Osteoblast (primary cell): Measurements from ENCODE around the gene TRIO. TPM values are rescaled to one million over a fixed set of nuclear protein-coding genes. Genes with fewer than 3 reads are reported as not detected.
A peak's percentile ranks its signal among the peaks of the same experiment; 100 is the strongest.

Experiments used
- DNase-seq: peaks from one replicate; pipeline ENCODE4 v3.0.0; 2011; ENCODE audit warnings: low spot score, mixed read lengths; ENCODE audit not compliant: insufficient read length; ENCODE audit errors: missing footprints
- H2AFZ ChIP-seq: 2 replicates; pipeline ENCODE4 v1.6.0; 2011; ENCODE audit warnings: mild to moderate bottlenecking, low read length
- H3K27ac ChIP-seq: 2 replicates; pipeline ENCODE4 v1.5.1; 2011; ENCODE audit warnings: mild to moderate bottlenecking, low read depth, low read length, moderate library complexity
- H3K27me3 ChIP-seq: 2 replicates; pipeline ENCODE4 v1.6.0; 2012; ENCODE audit warnings: mild to moderate bottlenecking, control low read depth, inconsistent platforms, low read length, moderate library complexity; ENCODE audit not compliant: insufficient read depth
- H3K36me3 ChIP-seq: 2 replicates; pipeline ENCODE4 v1.5.1; 2011; ENCODE audit warnings: mild to moderate bottlenecking, low read length, control low read depth, moderate library complexity; ENCODE audit not compliant: insufficient read depth
- H3K4me1 ChIP-seq: 2 replicates; pipeline ENCODE4 v1.5.1; 2011; ENCODE audit warnings: mild to moderate bottlenecking, low read length, control low read depth, moderate library complexity; ENCODE audit not compliant: insufficient read depth
- H3K4me2 ChIP-seq: 2 replicates; pipeline ENCODE4 v1.6.0; 2011; ENCODE audit warnings: mild to moderate bottlenecking, low read length; ENCODE audit not compliant: insufficient read depth
- H3K4me3 ChIP-seq: fragments of 200-600 bp; sonication (generic); 3 replicates; pipeline ENCODE4 v1.5.1; 2012; ENCODE audit warnings: mild to moderate bottlenecking, low read length, inconsistent platforms; ENCODE audit not compliant: insufficient read depth
- H3K79me2 ChIP-seq: 2 replicates; pipeline ENCODE4 v1.6.0; 2012; ENCODE audit warnings: mild to moderate bottlenecking, low read length, control low read depth, inconsistent platforms; ENCODE audit not compliant: insufficient read depth
- H3K9me3 ChIP-seq: 2 replicates; pipeline ENCODE4 v1.5.1; 2011; ENCODE audit warnings: low read depth, low read length, control low read depth
- H4K20me1 ChIP-seq: 2 replicates; pipeline ENCODE4 v1.6.0; 2012; ENCODE audit warnings: mild to moderate bottlenecking, low read length, control low read depth; ENCODE audit not compliant: insufficient read depth
- total RNA-seq: library from RNA; depleted of rRNA; stranded (reverse); fragments of >200 nt; gene quantifications from 2 replicates; pipeline ENCODE4 v1.2.3, GENCODE V29; 2012
- TF ChIP-seq, protein P1 (sequence below): IDR thresholded peaks from 2 replicates; pipeline ENCODE4 v1.5.1; 2011; ENCODE audit warnings: mild to moderate bottlenecking, low read depth, low read length, moderate library complexity; ENCODE audit errors: extremely low read depth

Gene TRIO
- total RNA-seq, 1 donor: 274 TPM

DNA sequence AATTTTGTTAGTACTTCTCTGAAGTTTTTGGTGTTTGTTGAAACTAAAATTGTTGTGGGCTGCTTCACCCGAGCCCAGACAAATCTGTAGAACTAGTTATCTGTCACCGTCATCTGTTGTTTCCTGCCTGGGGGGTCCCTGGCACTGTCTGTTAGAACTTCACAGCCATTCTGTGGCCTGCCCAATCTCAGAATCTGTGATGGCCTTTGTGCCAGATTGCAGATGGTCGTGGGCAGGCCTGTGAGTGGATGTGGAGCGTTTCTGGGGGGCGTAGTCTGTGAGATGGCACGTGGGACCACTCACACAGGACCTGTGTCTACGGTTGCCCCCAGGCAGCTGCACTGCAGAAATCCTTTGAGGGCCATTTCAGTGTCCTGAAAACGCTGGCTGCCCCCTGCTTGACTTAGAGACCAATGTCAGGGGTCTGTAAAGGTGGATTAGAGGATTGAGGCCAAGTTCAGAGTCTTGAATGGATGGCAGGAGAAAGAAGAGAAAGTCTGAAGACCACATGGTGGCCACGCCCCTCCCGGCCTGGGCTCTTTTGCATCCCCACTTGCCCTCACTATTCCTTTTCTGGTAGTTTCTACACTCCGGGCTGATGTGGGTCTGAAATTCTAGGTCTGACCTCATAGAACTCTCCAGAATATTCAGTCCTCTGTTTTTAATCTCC is 38.3 kb downstream of the TRIO start:
- H3K4me3 ChIP-seq: no peak overlapping the region
- no peaks in the 10 kb centered on the region for H3K36me3 ChIP-seq
- no peak overlapping the region for H3K4me2 ChIP-seq
- H3K27ac ChIP-seq: peak overlapping the region; percentile 91
- DNase-seq: no peak
- H3K27me3 ChIP-seq: no peaks in the 10 kb centered on the region
- TF ChIP-seq, protein P1, sequence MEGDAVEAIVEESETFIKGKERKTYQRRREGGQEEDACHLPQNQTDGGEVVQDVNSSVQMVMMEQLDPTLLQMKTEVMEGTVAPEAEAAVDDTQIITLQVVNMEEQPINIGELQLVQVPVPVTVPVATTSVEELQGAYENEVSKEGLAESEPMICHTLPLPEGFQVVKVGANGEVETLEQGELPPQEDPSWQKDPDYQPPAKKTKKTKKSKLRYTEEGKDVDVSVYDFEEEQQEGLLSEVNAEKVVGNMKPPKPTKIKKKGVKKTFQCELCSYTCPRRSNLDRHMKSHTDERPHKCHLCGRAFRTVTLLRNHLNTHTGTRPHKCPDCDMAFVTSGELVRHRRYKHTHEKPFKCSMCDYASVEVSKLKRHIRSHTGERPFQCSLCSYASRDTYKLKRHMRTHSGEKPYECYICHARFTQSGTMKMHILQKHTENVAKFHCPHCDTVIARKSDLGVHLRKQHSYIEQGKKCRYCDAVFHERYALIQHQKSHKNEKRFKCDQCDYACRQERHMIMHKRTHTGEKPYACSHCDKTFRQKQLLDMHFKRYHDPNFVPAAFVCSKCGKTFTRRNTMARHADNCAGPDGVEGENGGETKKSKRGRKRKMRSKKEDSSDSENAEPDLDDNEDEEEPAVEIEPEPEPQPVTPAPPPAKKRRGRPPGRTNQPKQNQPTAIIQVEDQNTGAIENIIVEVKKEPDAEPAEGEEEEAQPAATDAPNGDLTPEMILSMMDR: no peak
- H3K79me2 ChIP-seq: peaks cover 92% of the 10 kb centered on the region
- H3K9me3 ChIP-seq: no peaks in the 10 kb centered on the region
- peaks cover 82% of the 10 kb centered on the region for H3K4me1 ChIP-seq
- H4K20me1 ChIP-seq: peaks cover 17% of the 10 kb centered on the region
- H2AFZ ChIP-seq: no peak overlapping the region

DNA sequence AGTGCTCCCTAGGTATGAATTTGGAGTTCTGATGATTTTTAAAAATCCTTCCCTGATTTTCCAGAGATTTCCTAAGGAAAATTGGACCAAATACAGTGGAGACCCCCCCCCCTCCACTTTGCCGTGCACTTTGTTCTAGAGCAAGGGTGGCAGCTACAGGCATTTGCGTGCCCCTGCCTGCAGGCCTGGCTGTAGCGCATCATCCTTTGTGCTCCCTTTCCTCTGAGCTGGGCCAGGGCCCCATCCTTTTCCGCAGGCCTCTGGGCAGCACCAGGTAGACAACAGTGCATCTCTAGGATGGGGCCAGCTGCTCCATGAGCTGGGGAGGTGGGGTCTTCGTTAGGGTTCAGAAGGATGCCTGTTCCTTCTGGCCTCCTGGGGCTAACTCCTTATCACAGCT is 39.6 kb downstream of the TRIO start:
- H3K4me1 ChIP-seq: peaks cover 85% of the 10 kb centered on the region
- no peaks in the 10 kb centered on the region for H3K27me3 ChIP-seq
- no peak overlapping the region for H3K4me3 ChIP-seq
- peaks cover 92% of the 10 kb centered on the region for H3K79me2 ChIP-seq
- TF ChIP-seq, protein P1: no peak
- H3K9me3 ChIP-seq: no peaks in the 10 kb centered on the region
- no peak for DNase-seq
- peak overlapping the region; percentile 91 for H3K27ac ChIP-seq
- H2AFZ ChIP-seq: no peak overlapping the region
- H3K4me2 ChIP-seq: peak overlapping the region; percentile 59
- H3K36me3 ChIP-seq: no peaks in the 10 kb centered on the region
- peaks cover 11% of the 10 kb centered on the region for H4K20me1 ChIP-seq

DNA sequence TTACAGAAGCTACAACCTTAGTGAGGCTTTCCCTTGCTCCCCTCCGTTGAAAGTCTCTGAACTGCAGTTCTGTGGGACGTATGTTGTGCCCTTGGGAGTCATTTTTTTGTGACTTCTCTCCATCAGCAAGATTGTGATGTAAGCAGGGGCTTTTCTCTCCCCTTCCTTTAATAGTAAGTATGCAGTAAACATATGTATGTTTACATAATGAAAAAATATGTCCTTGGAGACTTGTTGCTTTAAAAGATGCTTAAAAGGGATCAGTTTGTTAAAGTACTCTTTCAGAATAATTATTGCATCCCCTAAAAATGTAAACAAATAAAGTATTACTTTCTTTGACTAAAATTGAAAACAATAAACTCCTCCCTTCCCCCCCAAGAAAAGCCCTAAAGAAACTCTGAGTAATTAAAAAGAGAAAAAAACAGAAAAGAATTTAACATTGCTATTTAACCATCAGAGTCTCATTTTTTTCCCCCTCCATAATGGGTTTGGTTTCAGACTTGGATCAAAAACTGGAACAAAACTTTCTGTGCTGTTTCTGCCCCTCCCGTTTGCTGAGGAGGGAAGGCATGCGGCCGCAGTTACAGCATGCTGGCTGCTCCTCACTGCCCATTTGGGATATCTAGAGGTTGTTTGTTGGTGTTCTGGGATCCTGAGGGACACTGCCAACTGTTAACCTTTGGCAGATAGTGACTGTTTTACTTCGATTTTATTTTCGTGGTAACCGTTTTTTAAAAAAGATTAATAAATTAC is 40.2 kb downstream of the TRIO start:
- Histone ChIP-seq H3K4me1 (peaks cover 85% of the 10 kb centered on the region), H3K27ac (peak overlapping the region; percentile 91), H3K4me2 (peak overlapping the region; percentile 59), H3K79me2 (peaks cover 92% of the 10 kb centered on the region), H3K4me3 (peak overlapping the region; percentile 17), H2AFZ (no peak overlapping the region), H4K20me1 (peaks cover 5% of the 10 kb centered on the region), H3K27me3 (no peaks in the 10 kb centered on the region), H3K36me3 (no peaks in the 10 kb centered on the region), H3K9me3 (no peaks in the 10 kb centered on the region)
- DNase-seq: no peak
- TF ChIP-seq, protein P1: no peak

DNA sequence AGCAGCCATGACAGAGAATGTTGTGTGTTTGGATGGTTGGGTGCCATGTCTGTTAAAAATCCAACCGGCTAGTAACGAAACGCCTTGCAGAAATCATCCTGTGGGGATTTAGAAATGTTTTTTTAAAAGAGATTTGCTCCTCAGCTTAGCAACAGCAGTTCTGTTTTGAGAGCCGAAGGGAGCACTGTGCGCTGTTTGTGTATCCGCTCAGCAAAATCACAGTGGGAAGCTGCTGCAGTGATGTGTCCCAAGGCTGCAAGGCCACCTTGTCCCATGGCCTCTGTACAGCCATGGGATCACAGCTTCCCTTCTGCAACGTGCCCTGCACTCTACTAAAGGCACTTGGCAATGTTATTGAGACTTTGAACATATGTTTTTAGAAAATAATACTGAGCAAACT is 40.9 kb downstream of the TRIO start:
- Histone ChIP-seq H4K20me1 (peaks cover 4% of the 10 kb centered on the region), H3K79me2 (peaks cover 91% of the 10 kb centered on the region), H3K36me3 (no peaks in the 10 kb centered on the region), H3K4me3 (peak overlapping the region; percentile 17), H3K4me2 (peak overlapping the region; percentile 59), H3K4me1 (peaks cover 85% of the 10 kb centered on the region), H3K27me3 (no peaks in the 10 kb centered on the region), H3K9me3 (no peaks in the 10 kb centered on the region), H2AFZ (no peak overlapping the region), H3K27ac (peak overlapping the region; percentile 91)
- DNase-seq: no peak
- TF ChIP-seq, protein P1: no peak
